Glomerular endothelial cell (primary cell): ENCODE results near the gene IL16. TPM values are rescaled to one million over a fixed set of nuclear protein-coding genes. Genes with fewer than 3 reads are reported as not detected.

Experiments used
- DNase-seq: peaks from one replicate; pipeline ENCODE4 v3.0.0-alpha.2; 2011; ENCODE audit warnings: low read depth, low spot score; ENCODE audit errors: extremely low read depth
- total RNA-seq: library from RNA; depleted of rRNA; stranded (reverse); fragments of >200 nt; gene quantifications from 2 replicates; pipeline ENCODE4 v1.2.3, GENCODE V29; 2015

Gene IL16
- total RNA-seq, 1 donor from 2014 or later, result 3.3 TPM

DNA sequence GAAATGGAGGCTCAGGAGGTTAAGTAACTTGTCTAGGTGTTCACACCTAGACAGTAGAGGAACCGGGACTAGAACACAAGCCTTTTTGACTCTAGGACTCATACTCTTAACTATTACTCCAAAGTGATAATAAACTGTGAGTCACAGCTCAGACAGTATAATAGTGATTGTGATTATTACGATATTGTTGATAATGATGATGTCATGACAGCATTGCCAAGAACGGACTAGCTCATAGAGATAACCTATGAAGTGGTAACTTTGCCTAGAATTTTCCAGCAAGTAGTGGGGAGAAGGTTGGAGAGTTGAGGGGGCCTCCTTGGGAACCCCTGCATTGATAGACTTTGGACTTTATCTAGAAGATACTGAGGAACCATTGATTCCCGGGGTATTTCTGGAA is 93.2 kb downstream of the IL16 start:
- no peak for DNase-seq

- DNase-seq, result no peak
Observed at GRCh38 chr15:81291916-81292522, 95.3 kb downstream of the IL16 start.

- no peak for DNase-seq
Observed at GRCh38 chr15:81292523-81293001, 95.9 kb downstream of the IL16 start.

- no peak for DNase-seq
Observed at GRCh38 chr15:81293728-81294515, 97.2 kb downstream of the IL16 start.

DNA sequence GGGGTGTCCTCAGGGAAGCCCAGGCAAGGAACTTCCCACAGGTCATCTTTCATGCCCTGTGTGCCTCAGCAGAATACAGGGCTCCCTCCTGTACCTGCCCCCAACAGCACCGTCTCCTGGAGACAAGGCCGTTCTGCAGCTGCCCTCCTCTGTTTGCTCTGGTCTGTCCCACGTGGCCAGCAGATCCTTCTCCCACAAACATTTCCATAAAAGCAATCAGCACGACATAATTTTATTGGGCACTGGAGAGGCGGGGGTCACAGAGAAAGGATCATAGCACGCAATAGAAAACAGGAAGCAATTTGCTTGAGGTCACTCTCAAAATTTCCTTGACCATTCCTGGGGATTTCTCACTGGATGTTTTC is 97.8 kb downstream of the IL16 start:
- no peak for DNase-seq

- no peak for DNase-seq
Observed at GRCh38 chr15:81295486-81296121, 98.9 kb downstream of the IL16 start.

DNA sequence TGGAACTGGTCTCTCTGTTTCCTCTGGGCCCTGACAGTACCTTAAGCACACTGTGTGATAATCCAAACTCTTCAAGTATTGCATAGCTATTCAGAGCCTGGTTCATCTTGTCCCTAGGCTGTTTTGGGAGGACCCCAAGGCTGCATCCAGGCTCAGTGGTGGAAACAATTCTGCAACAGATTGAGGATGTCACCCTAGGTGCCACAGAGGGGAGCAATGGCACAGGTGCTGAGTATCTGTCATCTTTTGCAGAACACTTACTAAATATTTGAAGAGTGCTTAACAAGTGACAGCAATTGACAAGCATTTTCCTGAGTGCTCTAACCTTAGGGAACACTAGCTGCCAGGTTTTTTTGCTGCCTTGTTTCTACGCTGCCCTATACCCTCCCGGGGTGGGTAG is 99.5 kb downstream of the IL16 start:
- no peak for DNase-seq

DNA sequence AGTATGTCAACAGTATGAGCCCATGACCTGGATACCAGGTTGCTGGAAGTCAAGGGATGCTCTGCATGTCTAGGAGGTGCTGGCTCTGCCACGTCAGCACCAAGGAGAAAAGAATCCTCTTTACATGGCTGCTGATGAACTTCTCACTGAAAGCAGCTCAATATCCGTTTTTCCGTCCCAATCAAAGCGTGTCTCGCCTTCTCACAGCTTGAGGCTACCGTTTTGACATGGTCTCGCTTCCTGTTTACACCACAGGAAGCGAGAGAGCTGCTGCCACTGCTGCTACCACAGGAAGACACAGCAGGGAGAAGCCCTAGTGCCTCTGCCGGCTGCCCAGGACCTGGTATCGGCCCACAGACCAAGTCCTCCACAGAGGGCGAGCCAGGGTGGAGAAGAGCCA is 100.0 kb downstream of the IL16 start:
- DNase-seq, result no peak

- DNase-seq, result no peak
Observed at GRCh38 chr15:81297147-81297572, 100.5 kb downstream of the IL16 start.

GRCh38 chr15:81297603-81298575 is 101.2 kb downstream of the IL16 start:
- DNase-seq, result no peak

- DNase-seq, result no peak
Observed at GRCh38 chr15:81298611-81299010, 101.9 kb downstream of the IL16 start.

DNA sequence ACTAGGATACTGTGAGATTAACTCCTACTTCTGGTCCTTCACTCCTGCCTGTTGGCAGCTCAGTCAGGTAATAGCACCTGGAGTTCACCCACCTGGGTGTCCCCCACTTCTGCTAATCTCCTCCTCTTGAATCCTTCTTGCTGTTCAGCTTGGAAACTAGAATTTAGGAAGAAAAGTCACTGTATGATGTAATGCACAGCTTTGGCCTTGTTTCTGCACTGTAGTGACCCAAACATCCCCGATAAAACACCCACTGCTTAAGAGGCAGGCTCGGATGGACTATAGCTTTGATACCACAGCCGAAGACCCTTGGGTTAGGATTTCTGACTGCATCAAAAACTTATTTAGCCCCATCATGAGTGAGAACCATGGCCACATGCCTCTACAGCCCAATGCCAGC is 102.5 kb downstream of the IL16 start:
- DNase-seq, result no peak

DNA sequence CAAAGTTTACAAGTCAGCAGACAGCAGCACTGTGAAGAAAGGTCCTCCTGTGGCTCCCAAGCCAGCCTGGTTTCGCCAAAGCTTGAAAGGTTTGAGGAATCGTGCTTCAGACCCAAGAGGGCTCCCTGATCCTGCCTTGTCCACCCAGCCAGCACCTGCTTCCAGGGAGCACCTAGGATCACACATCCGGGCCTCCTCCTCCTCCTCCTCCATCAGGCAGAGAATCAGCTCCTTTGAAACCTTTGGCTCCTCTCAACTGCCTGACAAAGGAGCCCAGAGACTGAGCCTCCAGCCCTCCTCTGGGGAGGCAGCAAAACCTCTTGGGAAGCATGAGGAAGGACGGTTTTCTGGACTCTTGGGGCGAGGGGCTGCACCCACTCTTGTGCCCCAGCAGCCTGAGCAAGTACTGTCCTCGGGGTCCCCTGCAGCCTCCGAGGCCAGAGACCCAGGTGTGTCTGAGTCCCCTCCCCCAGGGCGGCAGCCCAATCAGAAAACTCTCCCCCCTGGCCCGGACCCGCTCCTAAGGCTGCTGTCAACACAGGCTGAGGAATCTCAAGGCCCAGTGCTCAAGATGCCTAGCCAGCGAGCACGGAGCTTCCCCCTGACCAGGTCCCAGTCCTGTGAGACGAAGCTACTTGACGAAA is 103.1 kb downstream of the IL16 start:
- no peak for DNase-seq

DNA sequence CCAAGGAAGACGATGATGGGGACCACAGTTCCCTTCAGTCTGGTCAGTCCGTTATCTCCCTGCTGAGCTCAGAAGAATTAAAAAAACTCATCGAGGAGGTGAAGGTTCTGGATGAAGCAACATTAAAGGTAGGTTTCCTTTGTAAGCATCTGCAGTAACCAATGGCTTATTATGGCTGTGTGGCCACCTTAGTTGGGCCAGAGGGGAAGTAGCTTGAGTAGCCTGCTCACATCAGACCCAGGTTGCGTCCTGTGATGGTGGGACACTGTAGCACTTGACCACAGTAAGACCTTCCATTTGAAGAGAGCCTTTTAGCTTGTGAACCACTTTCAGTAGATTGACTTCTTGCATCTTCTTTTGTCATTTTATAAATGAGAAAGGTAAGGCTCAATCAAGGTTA is 104.7 kb downstream of the IL16 start:
- DNase-seq, result no peak

DNA sequence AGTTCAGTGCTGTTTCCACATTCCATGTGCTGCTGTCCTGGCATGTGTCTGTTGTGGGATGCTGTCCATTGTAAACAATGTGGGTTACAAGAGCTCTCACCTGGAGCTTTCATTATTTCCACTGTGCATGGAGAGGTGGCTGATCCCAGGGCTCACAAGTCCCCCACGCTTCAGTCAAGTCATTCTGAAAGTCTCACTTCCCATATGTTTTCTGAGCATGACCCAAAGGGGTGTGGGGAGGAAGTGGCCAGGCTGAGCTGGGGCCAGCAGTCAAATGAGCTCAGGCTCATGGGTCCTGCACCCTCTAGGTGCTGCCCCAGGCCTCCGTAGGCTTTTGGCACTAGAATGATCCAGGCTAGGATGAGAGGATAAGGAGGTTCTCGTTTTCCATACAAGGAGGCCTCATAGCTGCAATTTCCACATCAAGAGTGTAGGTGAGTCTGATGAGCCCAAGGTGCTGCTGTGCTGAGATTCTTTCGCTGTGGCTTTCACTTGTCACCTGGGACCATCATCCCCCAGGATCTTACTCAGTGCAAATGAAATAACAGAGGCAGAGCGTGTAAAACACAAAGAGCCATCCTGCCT is 105.2 kb downstream of the IL16 start:
- DNase-seq, result no peak

DNA sequence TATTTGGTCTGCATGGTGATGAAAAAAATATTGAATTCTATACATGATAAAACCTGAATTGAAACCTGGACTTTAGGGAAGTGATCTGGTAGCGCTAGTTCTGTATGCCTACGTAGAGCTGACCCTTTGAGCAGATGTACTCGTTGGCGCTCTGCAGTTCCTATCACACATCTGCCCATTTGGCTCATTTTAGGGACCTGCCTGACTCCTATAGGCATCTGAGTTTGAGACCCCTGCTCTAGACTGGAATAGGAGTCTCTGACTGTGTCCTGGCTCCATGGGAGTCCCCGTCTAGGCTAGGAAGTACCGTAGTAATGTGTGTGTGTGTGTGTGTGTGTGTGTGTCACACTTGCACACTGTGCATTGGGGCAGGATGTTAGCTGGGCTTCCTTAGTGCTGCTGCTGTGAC is 106.0 kb downstream of the IL16 start:
- DNase-seq, result no peak

DNA sequence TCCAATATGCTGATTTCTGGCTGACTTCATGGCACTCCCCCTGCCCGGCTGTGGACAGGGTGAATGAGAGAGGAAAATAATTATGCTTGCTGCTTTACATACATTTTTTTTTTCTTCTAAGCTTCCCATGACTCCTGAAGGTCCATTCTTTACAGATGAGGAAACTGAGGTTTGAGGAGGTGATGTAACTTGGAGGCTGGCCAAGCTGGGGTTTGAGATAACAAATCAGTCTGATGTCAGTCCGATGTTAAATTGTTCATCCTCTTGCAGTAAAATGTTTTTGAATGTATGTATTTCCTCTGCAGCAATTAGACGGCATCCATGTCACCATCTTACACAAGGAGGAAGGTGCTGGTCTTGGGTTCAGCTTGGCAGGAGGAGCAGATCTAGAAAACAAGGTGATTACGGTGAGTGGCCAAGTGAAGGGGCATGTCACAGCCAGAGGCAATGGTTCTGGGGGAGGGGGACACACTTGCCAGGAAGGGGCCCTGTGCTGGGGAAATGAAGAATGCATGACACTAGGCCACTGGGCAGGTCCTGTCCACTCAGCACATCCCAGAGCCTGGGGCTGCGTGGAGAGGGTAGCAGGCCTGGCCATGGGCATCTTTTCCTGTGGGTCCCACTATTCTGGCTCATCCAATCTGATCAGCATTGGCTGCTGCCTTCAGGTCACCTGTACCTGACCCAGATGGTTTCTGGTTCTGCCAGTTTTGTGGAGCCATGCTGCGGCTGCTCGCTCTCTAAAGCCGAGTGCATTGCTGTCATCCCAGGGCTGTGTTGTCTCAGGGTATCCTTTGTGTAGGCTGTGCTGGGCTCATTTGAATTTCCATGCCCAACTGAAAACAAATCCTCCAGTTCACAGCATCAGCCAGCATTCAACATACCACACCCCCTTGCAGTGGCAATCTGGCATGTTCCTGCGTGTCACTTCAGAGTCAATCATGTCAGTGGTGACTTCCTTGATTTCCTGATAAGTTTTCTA is 106.9 kb downstream of the IL16 start:
- no peak for DNase-seq

DNA sequence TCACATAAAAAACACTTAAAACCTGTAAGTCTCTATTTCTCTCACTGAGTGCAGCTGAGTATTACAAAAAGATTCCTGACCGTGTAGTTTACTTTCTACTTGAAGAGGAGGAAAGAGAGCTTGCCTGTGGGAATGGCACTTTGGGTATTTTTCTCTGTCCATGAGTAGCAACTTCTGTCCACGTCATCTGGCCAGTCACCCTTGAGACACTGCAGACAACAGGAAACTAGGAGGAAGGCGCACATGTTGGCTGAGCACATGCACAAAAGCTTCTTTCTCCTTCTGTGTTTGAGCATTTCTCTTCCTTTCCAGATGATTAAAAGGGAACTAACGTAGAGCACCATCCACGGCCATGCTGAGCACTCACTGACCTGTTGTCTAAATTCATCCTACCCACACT is 107.5 kb downstream of the IL16 start:
- DNase-seq, result no peak

DNA sequence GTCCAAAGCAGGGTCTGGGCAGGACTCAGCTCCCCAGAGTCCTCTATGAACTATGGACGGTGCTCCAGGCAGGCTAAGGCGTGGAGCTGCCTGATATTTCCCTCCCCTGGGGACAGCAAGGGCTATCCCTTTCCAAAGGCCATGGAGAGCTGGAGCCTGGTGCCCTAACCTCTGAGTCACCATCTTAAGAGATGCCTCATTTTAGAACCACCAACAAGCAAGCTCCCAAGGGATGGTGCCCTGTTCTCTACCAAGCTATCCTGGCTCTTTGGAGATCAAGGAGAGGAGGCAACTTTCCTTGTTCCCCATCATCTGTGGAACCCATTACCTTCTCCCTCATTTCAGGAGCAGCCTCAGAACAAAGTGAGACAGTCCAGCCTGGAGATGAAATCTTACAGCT is 111.6 kb downstream of the IL16 start:
- DNase-seq, result no peak
